CD4-positive, alpha-beta T cell treated with Interleukin-6 at 100 ng/mL for 8 hours (primary cell): ENCODE data around the gene CDH5.

Source experiments
- DNase-seq: peaks from one replicate; pipeline ENCODE4 v3.0.0-alpha.2; 2020; ENCODE audit warnings: mixed read lengths, low spot score

Gene CDH5

GRCh38 chr16:66391726-66392670 is 25.5 kb downstream of the CDH5 start:
- DNase-seq: no peak

DNA sequence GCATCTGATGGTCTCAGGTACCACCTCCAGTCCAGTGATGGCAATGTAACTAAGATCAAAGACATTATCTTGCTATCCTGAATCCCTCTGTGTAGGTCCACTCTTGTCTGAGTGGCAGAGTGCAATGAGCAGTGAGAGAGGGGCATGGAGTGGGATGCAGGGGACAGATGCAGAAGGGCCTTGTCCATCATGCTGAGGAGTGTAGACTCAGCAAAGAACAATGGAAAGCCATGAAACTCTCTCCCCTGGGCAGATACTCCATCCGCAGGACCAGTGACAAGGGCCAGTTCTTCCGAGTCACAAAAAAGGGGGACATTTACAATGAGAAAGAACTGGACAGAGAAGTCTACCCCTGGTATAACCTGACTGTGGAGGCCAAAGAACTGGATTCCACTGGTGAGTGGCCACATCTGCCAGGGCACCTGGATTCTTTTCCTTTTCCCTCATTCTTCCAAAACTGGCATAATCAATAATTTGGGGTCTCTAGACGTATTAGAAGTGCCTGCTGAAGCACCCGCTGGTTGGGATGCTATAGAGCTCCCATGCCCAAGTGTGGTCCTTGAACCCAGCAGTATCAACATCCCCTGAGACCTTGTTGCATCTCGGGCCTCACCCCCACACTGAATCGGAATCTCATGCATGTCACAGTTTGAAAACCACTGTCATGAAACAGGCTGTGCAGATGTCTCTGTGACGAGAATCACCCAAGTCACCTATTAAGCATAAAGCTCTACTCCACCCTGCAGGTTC is 29.5 kb downstream of the CDH5 start:
- DNase-seq: no peak

- no peak for DNase-seq
Observed at GRCh38 chr16:66397736-66398433, 31.4 kb downstream of the CDH5 start.

DNA sequence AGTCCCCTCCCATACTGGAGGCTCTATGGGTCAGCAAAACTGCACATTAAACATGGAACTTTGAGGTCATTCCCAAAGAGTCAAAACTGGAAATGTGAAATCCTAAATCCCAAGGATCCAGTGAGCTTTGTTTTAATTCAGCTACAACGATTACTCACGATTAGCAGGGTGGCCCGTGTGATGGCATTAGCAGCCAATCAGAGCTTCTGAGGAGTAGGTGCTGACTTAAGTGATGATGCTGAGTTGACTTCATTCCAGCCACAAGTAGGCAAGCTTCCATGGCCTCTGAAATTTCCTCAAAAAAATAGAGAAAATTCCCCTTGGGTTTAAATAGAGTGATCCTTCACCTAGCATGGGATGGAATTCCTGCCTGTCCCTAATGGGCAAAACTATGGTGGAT is 32.5 kb downstream of the CDH5 start:
- DNase-seq: no peak

- DNase-seq: no peak
Observed at GRCh38 chr16:66399930-66400329, 33.4 kb downstream of the CDH5 start.

- no peak for DNase-seq
Observed at GRCh38 chr16:66400503-66401380, 34.3 kb downstream of the CDH5 start.

- no peak for DNase-seq
Observed at GRCh38 chr16:66401610-66402009, 35.1 kb downstream of the CDH5 start.

GRCh38 chr16:66402166-66402565 is 35.7 kb downstream of the CDH5 start:
- no peak for DNase-seq

DNA sequence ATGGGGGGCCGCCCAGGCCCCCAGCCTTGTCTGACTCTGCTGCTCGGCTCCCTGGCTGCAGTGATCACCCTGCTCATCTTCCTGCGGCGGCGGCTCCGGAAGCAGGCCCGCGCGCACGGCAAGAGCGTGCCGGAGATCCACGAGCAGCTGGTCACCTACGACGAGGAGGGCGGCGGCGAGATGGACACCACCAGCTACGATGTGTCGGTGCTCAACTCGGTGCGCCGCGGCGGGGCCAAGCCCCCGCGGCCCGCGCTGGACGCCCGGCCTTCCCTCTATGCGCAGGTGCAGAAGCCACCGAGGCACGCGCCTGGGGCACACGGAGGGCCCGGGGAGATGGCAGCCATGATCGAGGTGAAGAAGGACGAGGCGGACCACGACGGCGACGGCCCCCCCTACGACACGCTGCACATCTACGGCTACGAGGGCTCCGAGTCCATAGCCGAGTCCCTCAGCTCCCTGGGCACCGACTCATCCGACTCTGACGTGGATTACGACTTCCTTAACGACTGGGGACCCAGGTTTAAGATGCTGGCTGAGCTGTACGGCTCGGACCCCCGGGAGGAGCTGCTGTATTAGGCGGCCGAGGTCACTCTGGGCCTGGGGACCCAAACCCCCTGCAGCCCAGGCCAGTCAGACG is 36.2 kb downstream of the CDH5 start:
- DNase-seq: no peak

- DNase-seq: no peak
Observed at GRCh38 chr16:66403531-66404145, 37.1 kb downstream of the CDH5 start.

DNA sequence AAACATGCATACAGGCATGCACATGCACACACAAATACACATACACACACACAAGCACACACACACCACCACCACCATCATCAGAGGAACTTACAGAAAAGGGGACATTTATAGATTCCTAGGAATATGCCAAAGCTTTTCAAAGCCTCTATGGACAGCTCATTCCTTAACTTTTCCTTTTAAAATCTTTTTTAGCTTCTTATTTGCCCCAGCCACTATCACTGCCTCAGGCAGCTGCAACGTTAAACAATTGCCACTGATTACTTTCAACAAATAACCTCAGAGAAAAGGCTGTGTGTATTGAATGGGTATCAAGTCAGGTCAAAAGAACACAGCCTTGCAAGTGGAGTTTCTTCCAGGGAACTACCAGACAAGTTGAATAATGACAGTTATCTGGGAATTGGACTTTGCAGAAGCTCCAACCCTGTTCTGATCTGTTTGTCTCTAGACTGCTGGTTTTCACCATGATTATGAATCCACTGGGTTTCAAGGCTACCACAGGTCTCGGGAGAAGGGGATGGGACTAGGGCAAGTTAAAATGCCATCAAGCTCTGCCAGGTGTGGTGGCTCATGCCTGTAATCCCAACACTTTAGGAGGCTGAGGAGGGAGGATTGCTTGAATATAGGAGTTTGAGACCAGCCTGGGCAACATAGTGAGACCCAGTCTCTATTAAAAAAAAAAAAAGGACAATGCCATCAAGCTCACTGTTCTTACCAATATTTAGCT is 38.7 kb downstream of the CDH5 start:
- no peak for DNase-seq

DNA sequence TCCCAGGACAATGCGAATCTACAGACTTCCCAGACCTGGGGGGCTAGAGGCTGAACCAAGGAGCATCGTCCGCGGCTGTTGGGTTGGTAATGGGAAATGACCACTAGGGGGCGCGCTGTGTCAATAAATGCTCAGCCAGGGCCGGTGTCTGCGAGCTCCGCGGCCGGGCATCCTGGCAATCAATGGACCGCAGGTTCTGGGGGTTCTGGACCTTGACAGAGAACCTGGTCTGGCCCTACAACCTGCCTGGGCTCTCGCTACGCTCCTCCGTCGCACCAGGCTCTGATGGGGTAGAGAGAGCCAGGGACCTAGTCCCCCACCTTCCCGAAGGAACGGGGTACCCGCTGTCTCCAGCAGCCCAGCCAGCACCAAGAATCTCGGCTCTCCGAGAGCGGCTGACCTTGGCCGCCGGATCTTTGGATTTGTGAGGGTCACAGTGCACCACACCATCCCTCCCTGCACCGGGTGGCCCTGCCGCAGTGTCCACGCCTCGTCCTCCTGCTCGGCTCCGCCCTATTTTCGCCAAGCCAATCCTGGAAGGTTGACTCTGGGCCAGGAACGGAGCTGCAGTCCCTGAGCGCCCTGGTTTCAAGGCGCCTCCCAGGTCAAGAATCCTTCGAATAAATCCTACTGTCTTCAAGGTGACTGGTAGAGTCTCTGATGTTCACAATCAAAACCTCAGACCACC is 40.2 kb downstream of the CDH5 start:
- peak; percentile 78 for DNase-seq

GRCh38 chr16:66408163-66409048 is 41.9 kb downstream of the CDH5 start:
- peak; percentile 56 for DNase-seq

GRCh38 chr16:66409156-66409555 is 42.7 kb downstream of the CDH5 start:
- DNase-seq: no peak

DNA sequence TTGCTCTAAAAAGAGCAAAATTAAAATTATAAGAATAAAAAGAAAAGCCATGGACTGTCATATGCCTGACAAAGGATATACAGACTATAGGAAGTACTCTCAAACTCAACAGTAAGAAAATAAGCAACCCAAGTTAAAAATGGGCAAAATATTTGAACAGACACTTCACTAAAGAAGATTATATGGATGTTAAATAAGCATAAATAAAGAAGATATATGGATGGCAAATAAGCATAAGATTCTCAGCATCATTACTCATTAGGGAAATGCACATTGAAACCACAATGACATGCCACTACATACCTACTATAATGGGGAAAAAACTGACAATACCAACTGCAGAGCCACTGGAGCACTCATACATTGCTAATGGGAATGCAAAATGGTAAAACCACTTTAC is 45.7 kb downstream of the CDH5 start:
- no peak for DNase-seq

DNA sequence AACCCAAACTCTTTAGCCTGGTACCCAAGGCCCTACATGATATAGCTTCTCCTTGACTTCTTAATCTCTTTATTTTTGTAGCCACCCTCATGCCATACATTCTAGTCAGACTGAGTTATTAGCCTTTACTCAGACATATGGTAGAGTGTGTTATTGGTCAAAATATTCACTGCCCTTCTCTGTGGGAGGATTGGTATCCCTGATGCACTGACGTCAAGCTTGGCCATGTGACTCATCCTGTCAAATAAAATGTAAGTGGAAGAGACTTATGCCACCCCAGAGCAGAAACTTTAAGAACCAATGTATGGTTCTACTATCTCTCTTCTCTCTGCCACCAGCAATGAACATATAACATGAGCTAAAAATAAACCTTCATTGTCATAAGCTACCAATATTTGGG is 48.4 kb downstream of the CDH5 start:
- no peak for DNase-seq

DNA sequence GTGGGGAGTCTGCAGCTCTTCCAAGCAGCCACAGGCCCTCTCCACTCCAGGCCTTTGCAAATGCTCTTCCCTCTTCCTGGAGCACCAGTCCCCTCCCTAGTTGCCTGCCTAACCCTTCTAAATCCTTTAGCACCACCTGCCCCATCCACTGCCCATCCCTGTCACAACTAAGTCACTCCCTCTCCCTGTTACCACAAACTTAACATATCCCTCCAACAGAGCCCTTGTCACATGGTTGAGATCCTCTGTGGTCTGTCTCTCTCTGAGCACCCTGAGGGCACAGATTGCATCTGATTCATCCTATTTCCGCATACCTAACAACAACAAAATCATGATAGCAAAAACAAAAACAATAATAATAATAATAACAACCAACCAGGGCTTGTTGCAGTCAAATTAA is 49.6 kb downstream of the CDH5 start:
- DNase-seq: no peak
